SU-DHL-6 (cell line): ENCODE results near the gene MED14.

Source experiments
- H2AFZ ChIP-seq: fragments of 200-600 bp; sonication (generic); 2 replicates; pipeline ENCODE4 v1.6.1; 2014; ENCODE audit warnings: low read depth, mild to moderate bottlenecking, moderate library complexity, mixed read lengths, antibody characterized with exemption, low read length; ENCODE audit not compliant: severe bottlenecking
- H3F3A ChIP-seq: fragments of 200-600 bp; shearing (Covaris generic); 2 replicates; pipeline ENCODE4 v1.6.0; 2016; ENCODE audit warnings: antibody characterized with exemption, mild to moderate bottlenecking; ENCODE audit not compliant: insufficient read depth
- H3K27ac ChIP-seq: fragments of 200-600 bp; sonication (generic); 2 replicates; pipeline ENCODE4 v1.5.1; 2016; ENCODE audit warnings: low read depth, mild to moderate bottlenecking, low read length, moderate library complexity, mixed read lengths
- H3K27me3 ChIP-seq: fragments of 200-600 bp; sonication (generic), shearing (Covaris generic); 2 replicates; pipeline ENCODE4 v1.6.0; 2014; ENCODE audit warnings: mild to moderate bottlenecking, low read length
- H3K36me3 ChIP-seq: fragments of 200-600 bp; sonication (generic); 2 replicates; pipeline ENCODE4 v1.6.1; 2014; ENCODE audit warnings: mild to moderate bottlenecking, low read length, mixed read lengths
- H3K4me2 ChIP-seq: fragments of 300-600, 200-600 bp; shearing (Covaris generic), sonication (generic); 2 replicates; pipeline ENCODE4 v1.6.0; 2014; ENCODE audit warnings: low read length, low read depth, mild to moderate bottlenecking; ENCODE audit not compliant: poor library complexity, severe bottlenecking
- H3K4me3 ChIP-seq: fragments of 200-600 bp; sonication (generic); 2 replicates; pipeline ENCODE4 v1.5.1; 2014; ENCODE audit warnings: antibody characterized with exemption, low read length, mild to moderate bottlenecking, mixed read lengths; ENCODE audit not compliant: insufficient read depth, poor library complexity, severe bottlenecking
- H3K79me2 ChIP-seq: fragments of 200-600 bp; sonication (generic); 2 replicates; pipeline ENCODE4 v1.6.1; 2014; ENCODE audit warnings: mild to moderate bottlenecking, low read length, moderate library complexity; ENCODE audit not compliant: insufficient read depth
- H3K9ac ChIP-seq: fragments of 200-600 bp; sonication (generic); 2 replicates; pipeline ENCODE4 v1.7.0; 2014; ENCODE audit warnings: mild to moderate bottlenecking, low read length
- H3K9me2 ChIP-seq: fragments of 200-600 bp; sonication (generic); replicated peaks from 2 replicates; pipeline ENCODE4 v1.6.1; 2014; ENCODE audit warnings: low read length; ENCODE audit not compliant: insufficient read depth
- H3K9me3 ChIP-seq: fragments of 200-600 bp; sonication (generic); 2 replicates; pipeline ENCODE4 v1.6.1; 2014; ENCODE audit warnings: low read length, mixed read lengths; ENCODE audit not compliant: insufficient read depth
- H4K20me1 ChIP-seq: fragments of 200-600 bp; sonication (generic); 2 replicates; pipeline ENCODE4 v1.6.1; 2014; ENCODE audit warnings: low read depth, mild to moderate bottlenecking, antibody characterized with exemption, low read length, moderate library complexity, mixed read lengths
- CTCF ChIP-seq: fragments of 200-600 bp; sonication (generic); IDR thresholded peaks from one replicate; pipeline ENCODE4 v1.5.1; 2017; ENCODE audit warnings: antibody characterized with exemption, mild to moderate bottlenecking, low read length, moderate library complexity; ENCODE audit not compliant: insufficient read depth, poor library complexity, severe bottlenecking
- EZH2phosphoT487 ChIP-seq: fragments of 200-600 bp; sonication (generic), shearing (Covaris generic); conservative IDR thresholded peaks from 2 replicates; pipeline ENCODE4 v1.6.1; 2018; ENCODE audit warnings: mild to moderate bottlenecking, antibody characterized with exemption, low read length, moderate library complexity, mixed read lengths

MED14 gene

GRCh38 chrX:40727581-40728252, 7.6 kb downstream of the MED14 start:
- Histone ChIP-seq H3K36me3 (peaks cover 5% of the 10 kb centered on the region; the same call in 1 of the 2 replicates), H3F3A (no peaks in the 10 kb centered on the region), H3K9me3 (no peaks in the 10 kb centered on the region), H3K9ac (no peak overlapping the region), H2AFZ (no peak overlapping the region), H3K27me3 (no peaks in the 10 kb centered on the region), H3K4me2 (no peak overlapping the region), H3K9me2 (no peaks in the 10 kb centered on the region), H4K20me1 (no peaks in the 10 kb centered on the region), H3K79me2 (peaks cover 68% of the 10 kb centered on the region), H3K4me3 (no peak overlapping the region), H3K27ac (no peak overlapping the region)
- TF ChIP-seq CTCF (no peak), EZH2phosphoT487 (no peak)

- Histone ChIP-seq H3K9me3 (no peaks in the 10 kb centered on the region), H3K27ac (no peak overlapping the region), H3F3A (no peaks in the 10 kb centered on the region), H3K4me2 (no peak overlapping the region), H3K4me3 (no peak overlapping the region), H3K27me3 (no peaks in the 10 kb centered on the region), H3K9me2 (no peaks in the 10 kb centered on the region), H3K79me2 (peaks cover 66% of the 10 kb centered on the region), H2AFZ (no peak overlapping the region), H3K9ac (no peak overlapping the region), H4K20me1 (no peaks in the 10 kb centered on the region), H3K36me3 (peaks cover 5% of the 10 kb centered on the region; the same call in 1 of the 2 replicates)
- TF ChIP-seq EZH2phosphoT487 (no peak), CTCF (no peak)
These were observed 8.2 kb downstream of the MED14 start for GRCh38 chrX:40727093-40727492.

GRCh38 chrX:40722930-40723329, 12.4 kb downstream of the MED14 start:
- Histone ChIP-seq H3K4me3 (no peak overlapping the region), H3K27me3 (no peaks in the 10 kb centered on the region), H4K20me1 (no peaks in the 10 kb centered on the region), H3K27ac (no peak overlapping the region), H3K9me3 (no peaks in the 10 kb centered on the region), H3K9ac (no peak overlapping the region), H3K9me2 (no peaks in the 10 kb centered on the region), H2AFZ (no peak overlapping the region), H3K36me3 (peaks cover 5% of the 10 kb centered on the region; the same call in 1 of the 2 replicates), H3F3A (no peaks in the 10 kb centered on the region), H3K4me2 (no peak overlapping the region), H3K79me2 (peaks cover 60% of the 10 kb centered on the region)
- TF ChIP-seq EZH2phosphoT487: no peak
- no peak for TF ChIP-seq CTCF
